CD1c-positive myeloid dendritic cell (primary cell): Measurements from ENCODE around the gene C4BPA.
A peak's percentile ranks its signal among the peaks of the same experiment; 100 is the strongest.

Experiments
- DNase-seq: peaks from one replicate; pipeline ENCODE4 v3.0.0-alpha.2; 2016; ENCODE audit errors: extremely low spot score

The C4BPA gene

DNA sequence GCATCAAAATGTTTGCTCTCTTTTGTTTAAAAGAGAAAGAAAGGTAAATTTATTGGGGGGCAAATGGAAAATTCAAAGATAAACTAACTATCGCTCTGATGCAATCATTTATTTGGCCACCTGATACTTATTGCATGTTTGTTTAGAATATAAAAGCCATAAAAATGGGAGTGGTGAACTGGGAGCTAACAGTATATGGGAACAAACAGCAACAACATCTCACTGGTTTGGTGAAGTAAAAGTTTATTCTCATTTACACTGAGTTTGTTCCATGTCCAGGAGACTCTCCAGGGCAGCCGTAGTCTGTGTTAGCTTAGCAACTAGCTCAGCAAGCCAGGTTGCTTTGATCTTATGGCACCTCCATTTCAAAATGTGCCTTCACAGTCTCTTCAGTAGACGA is 20.4 kb downstream of the C4BPA start:
- DNase-seq: no peak

DNA sequence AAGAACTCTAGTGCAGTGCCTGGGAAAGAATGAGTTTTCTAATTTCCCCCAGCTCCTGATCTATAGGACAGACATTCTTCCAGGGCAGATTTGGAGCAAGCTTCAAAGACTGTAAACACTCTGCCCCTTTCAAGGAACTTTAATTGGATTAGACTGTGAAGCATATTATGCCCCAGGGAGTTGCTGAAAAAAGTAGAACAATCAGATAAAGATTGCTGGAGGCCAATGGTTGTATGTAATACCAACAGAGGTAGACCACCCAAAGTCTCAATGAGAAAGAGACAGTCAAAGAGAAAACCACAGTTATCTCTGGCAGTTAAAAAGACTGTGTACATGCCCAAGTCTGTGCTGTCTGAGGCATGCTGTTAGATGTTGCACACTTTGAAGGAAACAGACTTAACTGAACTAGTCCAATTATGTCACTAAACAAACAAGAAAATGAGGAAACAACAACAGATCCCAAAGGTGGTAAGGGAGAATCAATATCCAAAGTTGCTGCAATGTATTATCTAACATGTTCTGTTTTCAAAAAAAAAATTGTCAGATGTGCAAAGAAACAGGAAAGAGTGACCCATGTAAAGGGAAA is 24.4 kb downstream of the C4BPA start:
- no peak for DNase-seq

DNA sequence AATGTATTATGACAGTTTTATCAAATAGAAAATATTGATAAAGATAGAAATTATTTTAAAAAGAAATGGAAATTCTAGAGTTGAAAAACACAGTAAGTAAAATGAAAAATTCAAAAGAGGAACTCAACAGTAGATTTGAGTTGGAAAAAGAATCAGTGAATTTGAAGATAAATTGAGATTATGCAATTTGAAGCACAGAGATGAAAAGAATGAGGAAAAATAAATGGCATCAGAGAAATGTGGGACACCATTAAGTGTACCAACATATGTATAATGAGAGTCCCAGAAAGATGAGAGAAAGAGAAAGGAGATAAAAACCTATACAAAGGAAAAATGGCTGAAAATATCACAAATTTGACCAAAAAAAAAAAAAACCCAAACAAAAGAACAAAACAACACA is 25.0 kb downstream of the C4BPA start:
- no peak for DNase-seq

DNA sequence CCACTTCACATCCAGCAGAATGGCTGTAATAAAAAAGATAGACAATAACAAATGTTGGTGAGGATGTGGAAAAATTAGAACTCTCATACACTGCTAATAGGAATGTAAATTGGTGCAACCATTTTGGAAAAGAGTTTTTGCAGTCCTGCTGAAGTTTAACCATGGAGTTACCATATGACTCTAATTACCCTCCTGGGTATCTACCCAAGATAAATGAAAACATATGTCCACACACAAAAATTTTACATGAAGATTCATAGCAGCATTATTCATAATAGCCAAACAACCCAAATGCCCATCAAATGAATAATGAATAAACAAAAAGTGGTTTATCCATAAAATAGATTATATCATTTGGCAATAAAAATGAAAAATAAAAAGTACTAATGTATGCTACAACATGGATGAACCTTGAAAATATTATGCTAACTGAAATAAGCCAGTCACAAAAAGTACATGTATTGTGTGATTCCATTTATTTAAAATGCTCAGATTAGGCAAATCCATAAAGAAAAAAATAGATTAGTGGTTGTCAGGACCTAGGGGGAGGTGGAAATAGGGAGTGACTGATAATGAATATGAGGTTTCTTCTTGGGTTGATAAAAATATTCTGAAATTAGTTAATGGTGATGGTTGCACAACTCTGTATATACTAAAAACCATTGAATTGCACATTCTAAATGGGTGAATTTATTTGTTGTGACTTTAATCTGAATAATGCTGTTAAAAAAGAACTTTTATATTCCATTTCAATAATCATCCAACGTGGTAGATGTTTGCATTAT is 26.4 kb downstream of the C4BPA start:
- DNase-seq: no peak

DNA sequence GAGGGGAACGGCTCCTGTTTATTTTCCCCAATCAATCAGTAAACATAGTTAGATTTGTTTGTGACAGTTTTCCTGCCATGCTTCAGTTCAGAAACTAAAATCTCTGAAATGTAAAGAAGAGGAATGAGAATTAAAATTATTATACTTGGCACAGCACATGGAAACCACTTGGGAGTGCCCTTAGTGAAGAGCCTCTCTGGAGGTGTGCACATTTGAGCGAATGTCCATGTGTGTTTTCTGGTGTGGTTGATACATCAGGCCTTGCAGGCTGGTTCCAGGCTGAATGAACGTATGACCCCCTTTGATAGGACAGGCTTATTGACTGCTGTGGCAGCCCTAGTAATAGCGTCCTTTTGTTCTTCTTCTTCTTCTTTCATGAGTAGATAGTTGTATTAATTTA is 27.1 kb downstream of the C4BPA start:
- DNase-seq: no peak

DNA sequence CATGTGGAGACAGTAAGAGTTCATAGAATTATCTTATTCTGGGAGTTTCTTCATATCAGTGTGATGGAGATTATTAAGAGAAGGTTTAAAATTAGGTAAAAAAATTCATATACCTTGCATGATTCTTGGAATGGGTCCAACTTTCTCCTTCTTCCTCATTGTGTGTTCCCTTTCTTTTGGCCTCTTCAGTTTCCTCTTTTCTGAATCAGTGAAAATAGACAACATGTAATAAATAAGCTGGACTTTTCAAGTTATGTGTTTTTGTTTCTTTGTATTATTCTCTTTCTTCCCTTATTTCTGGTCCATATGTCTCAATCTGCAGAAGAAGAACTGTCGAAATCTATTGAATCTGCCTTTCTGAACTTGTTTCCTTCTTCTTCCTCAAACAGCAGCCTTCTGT is 30.5 kb downstream of the C4BPA start:
- DNase-seq: peak; percentile 78

DNA sequence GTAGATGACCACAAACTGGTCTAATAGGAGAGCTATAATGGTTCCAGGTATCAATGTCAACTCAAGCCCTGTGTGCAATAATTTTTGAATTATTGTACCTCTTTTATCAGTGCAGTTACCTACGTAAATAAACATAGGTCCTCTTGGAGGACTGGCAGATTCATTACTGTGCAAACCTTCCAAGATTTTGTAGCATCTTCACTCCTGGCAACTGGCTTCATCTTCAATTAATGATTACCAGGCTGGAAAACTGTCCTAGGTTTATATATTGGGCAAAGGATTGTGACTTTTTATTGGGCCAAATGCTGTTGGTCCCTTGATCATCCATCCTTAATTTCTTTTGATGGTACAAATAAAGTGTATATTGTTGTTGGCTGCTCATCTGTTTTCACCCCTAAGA is 35.6 kb downstream of the C4BPA start:
- no peak for DNase-seq

DNA sequence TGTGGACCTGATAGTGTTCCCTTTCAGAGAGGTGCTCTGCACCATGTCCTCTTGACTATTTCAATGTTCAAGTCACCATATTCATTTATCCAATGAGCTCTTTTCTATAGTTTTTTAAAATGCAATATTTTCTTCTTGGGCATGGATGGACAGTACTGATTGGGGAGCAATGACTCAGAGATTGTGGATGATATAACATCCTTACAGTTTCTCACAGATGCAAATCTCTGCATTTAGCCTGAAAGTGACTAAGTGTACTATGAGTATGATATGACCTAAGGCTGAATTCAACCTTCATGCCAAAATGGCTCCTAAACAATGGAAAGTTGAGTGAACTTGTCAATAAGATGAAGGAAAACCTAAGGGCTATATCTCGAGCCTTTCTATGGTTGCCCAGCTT is 36.5 kb downstream of the C4BPA start:
- no peak for DNase-seq

DNA sequence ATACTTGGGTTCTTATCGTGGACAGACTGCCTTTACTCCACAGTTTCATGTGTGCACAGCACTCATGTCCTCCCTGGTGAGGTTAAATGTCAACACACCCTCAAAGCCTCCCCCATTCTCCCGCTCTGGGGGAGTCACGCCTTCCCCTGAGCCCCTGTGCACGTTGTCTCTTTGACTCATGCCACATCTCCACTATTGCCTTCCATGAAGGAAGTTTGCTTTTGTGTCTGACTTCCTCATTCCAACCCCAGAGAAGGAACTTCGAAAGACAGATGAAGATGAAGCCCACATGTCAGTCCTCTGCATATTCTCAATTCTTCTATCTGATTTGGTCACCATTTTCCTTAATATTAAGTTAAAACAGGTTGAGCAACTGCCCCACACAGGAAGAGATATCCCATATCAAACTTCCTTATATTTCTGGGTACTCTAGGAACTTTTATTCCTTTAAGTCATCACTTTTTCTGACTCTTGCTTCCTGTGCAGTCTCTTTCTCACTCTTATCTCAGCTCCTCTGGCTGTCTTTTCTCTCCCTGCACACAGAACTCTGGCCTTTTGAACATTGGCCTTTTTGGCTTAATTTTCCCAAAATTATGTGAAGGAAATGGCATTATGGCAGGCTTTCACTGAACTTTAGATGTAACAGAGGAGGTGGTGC is 41.5 kb downstream of the C4BPA start:
- DNase-seq: peak; percentile 79

DNA sequence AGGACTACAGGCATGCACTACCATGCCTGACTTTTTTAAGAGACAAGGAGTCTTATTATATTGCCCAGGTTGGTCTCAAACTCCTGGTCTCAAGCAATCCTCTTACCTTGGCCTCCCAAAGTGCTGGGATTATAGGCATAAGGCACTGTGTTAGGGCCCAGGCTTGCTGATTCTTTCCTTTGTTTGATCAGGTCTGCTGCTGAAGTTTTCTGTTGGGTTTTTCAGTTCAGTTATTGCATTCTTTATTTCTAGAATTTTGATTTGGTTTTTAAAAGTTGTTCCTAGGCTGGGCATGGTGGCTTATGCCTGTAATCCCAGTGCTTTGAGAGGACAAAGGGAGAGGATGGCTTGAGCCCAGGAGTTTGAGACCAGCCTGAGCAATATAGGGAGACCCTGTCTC is 47.9 kb downstream of the C4BPA start:
- no peak for DNase-seq

DNA sequence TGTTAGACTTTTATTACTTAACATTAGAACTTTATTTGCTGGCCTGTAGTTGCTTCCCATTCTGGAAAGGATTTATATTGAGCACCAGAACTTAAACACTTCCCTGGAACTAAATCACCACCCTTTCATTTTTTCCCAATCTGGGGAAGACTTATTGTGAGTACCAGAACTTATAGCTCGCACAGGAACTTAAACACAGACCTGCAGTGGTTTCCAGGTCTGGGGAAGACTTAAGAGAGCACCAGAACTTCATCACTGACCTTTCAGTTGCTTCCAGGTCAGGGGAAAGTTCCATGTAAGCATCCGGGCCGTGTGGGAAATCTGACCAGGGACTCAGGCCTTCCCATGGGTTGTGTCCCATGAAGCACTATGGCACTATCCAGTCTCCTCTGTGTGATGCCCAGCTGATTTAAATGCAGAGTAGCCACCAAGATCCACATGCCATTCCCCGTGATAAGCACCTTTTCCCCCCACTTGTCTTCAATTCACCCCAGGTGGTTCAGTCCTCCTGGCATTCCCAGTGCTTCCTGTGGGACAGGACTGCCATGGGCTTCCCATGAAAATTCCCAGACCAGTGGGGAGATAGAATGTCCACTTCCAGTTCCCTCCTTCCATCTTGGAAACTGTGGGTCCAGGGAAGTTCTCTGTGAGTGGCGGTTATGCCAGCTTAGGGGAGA is 48.9 kb downstream of the C4BPA start:
- DNase-seq: no peak

DNA sequence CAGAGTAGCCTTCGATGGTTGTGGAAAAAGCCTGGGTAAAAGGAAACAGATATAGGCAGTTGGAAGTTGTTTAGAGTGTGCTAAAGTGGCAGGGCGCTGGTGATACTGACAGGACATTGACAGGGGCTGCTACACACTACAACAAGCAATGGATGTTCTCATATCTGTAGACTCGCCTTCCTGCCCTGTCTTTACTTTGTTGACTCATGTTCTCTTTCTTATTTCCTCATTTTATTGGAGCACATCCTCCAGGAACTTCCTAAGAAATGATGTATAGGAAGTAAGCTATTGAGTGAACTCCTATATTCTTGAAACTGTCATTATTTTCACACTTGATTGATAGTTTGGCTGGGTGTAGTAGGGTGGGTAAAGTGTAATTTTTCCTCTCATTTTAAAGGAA is 51.0 kb downstream of the C4BPA start:
- DNase-seq: peak; percentile 76

DNA sequence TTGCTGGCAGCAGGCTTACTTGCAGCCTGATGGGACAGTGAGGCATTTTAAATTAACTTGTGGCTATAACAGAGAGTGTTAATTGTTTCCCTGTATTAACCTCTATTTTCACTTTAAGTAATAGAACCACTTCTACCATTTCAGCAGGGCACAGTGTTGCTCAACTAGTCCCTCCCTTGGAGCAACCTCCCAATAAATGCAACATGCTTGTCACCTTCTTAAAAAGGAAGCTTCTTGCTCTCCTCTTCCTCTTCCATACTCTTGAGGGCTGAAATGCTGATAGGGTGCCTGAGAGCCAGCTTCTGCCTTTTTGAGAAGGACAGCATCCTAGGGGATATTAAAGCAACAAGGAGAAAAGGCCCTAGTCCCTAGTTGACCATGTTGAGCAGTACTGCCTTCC is 52.1 kb downstream of the C4BPA start:
- peak; percentile 72 for DNase-seq

DNA sequence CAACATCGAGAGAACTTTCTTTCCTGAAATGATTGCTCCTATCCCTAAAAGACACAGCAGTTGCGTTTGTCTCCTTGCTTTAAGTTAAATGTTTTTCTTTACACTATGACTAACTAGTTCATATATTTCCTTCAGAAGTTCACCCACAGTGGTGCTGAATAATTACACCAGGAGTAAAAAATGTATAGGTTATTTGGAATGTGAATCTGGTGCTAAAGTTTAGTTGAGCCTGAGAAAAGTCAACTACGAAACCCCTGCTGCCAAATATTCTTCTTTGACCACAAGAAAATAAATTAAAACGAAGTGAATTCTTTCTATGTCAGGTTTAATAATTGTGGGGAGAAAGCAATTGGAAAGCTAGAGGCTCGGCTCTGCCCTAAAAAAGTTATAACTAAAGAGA is 52.8 kb downstream of the C4BPA start:
- no peak for DNase-seq

DNA sequence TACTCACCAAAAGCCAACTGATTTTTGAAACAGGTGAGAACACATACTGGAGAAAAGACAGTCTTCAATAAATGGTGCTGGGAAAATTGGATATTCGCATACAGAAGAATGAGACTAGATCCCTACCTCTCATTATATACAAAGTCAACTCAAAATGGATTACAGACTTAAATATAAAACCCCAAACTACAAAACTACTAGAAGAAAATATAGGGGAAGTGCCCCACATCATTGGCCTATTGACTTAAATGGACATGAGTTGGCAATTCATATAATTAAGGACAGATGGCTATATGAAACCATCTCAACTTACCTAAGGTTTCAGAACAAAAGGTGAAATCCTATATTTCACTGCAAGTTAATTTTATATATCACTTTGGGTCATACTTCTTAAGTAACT is 60.1 kb downstream of the C4BPA start:
- no peak for DNase-seq

DNA sequence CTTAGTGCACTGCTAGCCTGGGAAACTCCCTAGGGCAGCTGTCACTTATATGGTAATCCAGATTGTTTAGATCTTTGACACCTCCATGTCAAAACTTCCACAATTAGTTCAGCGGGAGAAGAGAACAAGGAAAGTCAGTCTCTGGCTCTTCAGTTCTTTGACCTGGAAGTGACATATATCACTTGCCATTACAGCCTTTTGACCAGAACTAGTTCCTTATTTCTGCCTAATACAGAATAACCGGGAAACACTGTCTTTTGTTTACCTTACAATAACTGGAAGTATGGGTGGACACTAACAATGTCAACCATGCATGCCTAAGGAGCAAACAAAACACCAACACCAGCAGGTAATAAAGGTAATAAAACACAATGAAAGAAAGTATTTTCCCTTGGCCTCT is 68.3 kb downstream of the C4BPA start:
- DNase-seq: peak; percentile 65

DNA sequence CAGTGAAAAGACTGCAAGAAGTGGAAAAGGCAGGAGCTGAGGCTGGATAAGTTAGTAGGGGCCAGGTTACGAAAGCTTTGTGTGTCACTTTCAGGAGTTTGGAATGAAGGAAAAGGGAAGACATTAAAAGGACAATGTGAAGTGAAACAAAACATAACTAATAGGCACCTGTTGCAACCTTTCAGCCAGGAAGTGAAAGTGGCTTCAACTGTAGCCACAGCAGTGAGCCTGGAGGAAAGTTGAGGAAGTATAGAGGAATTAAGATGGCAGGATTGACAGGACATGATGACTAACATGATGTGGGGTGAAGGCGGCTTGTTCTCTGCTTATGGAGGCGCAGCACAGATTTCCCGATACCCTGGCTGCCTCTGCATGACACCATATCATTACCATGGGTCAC is 68.9 kb downstream of the C4BPA start:
- peak; percentile 82 for DNase-seq

DNA sequence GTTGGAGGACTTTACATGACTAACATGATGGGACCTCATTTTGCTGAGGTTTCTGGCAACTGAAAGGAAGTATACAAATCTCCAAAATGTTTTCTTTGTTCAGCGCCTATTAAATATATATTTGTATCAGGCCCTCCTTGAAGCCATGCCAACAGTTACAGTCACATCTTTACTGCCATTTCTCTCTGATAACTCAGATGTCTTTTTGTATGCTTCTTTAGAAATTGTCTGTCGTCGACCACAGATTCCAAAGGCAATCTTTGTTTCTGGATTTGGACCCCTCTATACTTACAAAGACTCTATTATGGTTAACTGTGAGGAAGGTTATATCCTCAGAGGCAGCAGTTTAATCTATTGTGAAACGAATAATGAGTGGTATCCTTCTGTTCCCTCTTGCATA is 69.4 kb downstream of the C4BPA start:
- no peak for DNase-seq

DNA sequence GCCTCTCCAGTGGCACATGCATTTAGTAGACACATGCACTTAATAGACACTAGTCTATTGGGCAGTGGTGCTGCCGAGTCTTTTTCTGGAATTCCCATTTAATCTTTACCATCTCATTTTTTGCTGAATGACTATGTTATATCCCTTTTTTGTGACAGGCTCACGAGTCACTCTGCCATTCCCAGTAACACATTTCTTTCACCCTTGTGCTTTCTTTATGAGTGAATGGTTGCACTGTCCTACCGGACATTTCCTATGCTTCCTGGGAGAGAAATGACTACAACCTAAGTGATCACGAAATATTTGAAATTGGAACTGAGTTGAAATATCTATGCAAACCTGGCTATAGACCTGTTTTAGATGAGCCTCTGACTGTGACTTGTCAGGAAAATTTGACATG is 70.9 kb downstream of the C4BPA start:
- DNase-seq: no peak

DNA sequence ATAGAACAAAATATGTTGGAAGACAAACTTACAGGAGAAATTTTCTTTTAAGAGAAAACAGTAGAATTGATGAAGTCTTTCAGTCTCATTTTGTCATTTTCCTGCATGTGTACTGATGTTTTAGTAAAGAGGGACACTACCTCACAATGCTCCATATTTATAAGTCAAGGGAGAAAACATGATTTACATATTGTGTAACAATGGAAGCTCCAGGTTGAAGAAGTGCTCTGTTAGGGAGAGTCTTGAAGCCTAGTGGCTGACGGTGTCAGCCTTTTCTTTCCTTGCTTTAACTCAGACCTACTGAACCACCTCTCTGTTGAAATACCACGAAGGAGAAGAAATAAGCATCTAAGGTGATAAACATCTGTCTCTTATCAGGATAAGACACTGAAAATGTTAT is 75.0 kb downstream of the C4BPA start:
- no peak for DNase-seq

DNA sequence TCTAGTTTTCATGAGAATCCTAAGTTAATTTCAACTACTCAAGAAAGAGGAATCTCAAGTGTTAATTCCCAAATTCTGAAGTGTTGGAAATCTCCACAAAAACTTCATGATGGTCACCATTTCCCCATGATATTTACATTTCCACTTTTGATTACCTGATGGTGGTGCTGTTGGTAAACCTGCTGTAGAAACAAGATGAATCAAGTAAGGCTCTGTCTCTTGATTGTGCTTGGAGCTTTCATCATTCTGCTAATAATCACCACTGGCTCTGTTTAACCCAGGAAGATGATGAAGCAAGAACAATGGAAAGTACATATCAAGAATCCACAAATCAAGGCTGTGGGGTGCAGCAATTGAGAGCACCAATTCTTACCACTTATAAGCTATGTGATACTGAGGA is 77.8 kb downstream of the C4BPA start:
- no peak for DNase-seq

DNA sequence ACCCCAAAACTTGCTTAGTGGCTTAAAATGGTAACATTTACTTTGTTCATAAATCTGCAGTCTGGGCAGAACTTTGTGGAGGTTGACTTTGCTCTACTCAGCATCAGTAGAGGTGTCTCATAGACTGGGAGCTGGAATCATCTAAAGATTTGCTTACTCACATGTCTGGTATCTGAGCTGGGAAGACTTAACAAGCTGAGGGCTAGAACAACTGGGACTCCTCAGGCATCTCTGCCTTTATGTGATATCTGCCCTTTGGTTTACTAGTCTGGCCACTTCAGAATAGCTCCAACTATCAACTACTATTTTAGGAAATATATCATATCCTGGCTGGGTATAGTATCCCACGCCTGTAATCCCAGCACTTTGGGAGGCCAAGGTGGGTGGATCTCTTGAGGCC is 82.5 kb downstream of the C4BPA start:
- DNase-seq: no peak

DNA sequence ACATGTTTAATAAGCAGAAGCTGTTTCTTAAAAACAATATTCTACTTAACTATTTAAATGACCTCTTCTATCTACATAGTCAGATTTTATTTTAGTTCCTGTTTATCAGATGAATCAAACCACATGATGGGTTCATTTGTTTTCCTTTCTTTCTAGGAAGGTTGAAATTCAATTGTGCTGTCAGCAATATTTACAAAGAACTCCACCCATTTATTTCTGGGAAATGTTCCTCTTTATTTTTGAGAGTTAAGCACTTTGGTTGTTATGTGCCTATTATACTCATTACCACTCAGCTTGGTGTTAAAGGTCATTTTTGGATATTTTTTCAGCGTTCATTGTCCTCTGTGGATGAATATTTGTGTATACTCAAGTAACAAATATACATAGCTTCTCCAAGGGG is 84.9 kb downstream of the C4BPA start:
- DNase-seq: peak; percentile 26
